ENCODE results near the gene ELP4.

The ELP4 gene

DNA sequence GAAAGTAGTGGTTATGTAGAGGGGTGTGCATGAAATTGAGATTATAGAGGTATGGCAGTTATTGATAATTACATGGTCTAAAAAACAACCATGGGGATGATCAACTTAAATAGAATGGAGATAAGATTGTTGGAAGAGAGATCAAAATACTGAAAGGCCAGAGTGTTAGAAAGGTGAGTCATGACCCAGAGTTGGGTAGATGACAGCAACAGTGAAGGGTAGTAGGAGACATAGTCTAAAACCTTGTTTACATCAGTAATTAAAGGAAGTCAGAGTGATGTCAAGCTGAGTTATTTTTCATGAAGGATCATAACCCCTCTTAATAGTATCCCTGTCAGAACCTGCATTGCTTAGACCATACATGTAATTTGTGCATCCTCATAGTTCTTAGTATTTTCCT, 110.9 kb downstream of the ELP4 start:
- no peaks in the 10 kb centered on the region for H3K4me1 ChIP-seq
- TF ChIP-seq, protein P1, sequence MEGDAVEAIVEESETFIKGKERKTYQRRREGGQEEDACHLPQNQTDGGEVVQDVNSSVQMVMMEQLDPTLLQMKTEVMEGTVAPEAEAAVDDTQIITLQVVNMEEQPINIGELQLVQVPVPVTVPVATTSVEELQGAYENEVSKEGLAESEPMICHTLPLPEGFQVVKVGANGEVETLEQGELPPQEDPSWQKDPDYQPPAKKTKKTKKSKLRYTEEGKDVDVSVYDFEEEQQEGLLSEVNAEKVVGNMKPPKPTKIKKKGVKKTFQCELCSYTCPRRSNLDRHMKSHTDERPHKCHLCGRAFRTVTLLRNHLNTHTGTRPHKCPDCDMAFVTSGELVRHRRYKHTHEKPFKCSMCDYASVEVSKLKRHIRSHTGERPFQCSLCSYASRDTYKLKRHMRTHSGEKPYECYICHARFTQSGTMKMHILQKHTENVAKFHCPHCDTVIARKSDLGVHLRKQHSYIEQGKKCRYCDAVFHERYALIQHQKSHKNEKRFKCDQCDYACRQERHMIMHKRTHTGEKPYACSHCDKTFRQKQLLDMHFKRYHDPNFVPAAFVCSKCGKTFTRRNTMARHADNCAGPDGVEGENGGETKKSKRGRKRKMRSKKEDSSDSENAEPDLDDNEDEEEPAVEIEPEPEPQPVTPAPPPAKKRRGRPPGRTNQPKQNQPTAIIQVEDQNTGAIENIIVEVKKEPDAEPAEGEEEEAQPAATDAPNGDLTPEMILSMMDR (IDR thresholded peaks at IDR 0.05; ENCODE audit: low read depth, low read length), result no peak
- H3K27me3 ChIP-seq, result no peaks in the 10 kb centered on the region
- DNase-seq, result no peak
- no peaks in the 10 kb centered on the region for H3K36me3 ChIP-seq
- H3K9me3 ChIP-seq, result no peaks in the 10 kb centered on the region
- H3K4me3 ChIP-seq (ENCODE audit: low read depth, low read length), result no peak overlapping the region

DNA sequence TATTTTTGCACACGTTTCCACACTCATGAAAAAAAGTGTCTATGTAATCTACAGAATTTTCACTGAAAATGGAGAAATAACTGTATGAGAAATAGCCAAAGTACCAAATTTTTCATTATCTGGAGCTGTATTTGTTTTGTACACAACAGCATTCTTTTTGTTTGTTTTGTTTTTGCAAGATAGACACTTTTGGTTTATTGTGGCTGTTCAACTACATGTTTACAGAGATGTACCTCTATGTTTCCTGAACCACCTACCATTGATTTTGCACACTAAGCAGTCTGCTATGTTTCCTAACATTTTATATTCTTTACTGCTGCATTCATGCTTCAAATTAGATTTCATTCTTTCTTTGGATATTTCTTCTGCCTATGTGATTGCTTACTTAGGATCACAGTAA, 116.3 kb downstream of the ELP4 start:
- H3K4me3 ChIP-seq (ENCODE audit: low read depth, low read length), result no peak overlapping the region
- TF ChIP-seq, protein P1 (IDR thresholded peaks at IDR 0.05; ENCODE audit: low read depth, low read length), result no peak
- DNase-seq, result no peak
- H3K9me3 ChIP-seq, result no peaks in the 10 kb centered on the region
- H3K4me1 ChIP-seq, result no peaks in the 10 kb centered on the region
- H3K36me3 ChIP-seq, result no peaks in the 10 kb centered on the region
- H3K27me3 ChIP-seq, result no peaks in the 10 kb centered on the region

DNA sequence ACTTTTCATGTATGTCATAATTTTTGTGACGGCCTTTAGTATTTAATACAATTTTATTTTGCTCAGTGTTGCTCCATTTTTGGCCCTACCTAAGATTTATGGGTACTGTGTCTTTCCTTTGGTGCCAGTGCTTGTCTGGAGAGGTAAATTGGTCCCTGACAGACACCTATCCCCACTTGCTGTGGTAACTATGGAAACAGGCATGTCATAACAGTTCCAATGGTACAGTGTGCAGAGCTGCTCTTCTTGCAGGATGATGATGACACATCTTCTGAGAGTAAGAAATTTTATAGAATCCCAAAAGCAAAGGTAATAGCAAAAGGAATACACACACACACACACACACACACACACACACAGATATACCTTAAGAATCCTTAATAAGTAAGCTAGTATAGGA, 118.5 kb downstream of the ELP4 start:
- DNase-seq, result no peak
- H3K36me3 ChIP-seq, result no peaks in the 10 kb centered on the region
- H3K4me3 ChIP-seq (ENCODE audit: low read depth, low read length), result no peak overlapping the region
- no peaks in the 10 kb centered on the region for H3K27me3 ChIP-seq
- no peaks in the 10 kb centered on the region for H3K4me1 ChIP-seq
- TF ChIP-seq, protein P1 (IDR thresholded peaks at IDR 0.05; ENCODE audit: low read depth, low read length), result no peak
- no peaks in the 10 kb centered on the region for H3K9me3 ChIP-seq

DNA sequence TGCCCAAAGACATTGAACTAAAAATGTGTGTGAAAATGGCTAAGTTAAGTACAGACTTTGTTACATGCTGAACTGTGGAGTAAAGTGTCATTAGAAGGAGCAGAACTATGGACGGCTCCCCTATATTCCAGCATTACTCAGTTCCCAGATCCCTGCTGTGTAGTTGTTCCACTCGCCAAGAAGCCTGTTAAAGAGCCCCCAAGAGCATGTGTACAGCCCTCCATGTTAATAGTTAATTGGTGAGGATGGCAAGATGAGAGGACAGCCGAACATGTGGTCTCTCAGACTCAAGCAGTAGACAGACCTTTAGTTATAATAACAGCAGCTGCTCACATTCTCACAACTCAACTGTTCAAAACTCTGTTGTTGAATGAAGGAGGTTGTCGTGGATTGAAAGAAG, 127.4 kb downstream of the ELP4 start:
- TF ChIP-seq, protein P1 (IDR thresholded peaks at IDR 0.05; ENCODE audit: low read depth, low read length), result no peak
- Histone ChIP-seq H3K9me3 (no peaks in the 10 kb centered on the region), H3K4me3 (ENCODE audit: low read depth, low read length) (no peak overlapping the region), H3K36me3 (no peaks in the 10 kb centered on the region), H3K27me3 (no peaks in the 10 kb centered on the region), H3K4me1 (no peaks in the 10 kb centered on the region)
- DNase-seq, result no peak

DNA sequence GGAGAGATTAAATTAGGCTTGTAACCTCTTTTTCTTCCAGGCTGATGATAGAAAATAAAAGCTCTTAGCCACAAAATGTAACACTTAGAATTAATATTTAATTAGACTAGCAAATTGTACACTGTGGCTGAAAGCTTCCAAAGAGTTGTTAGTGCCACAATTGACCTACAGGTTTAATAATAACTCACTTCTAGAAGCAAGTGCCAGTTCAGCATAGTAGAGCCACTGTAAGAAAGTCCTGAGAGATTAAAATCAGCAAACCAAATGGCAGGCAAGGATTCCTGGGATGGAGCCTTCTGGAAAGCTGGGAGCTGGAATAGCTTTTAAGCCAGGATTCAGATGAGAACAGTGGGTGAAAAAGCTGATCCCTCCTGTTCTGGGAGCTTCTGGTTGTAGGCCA, 131.0 kb downstream of the ELP4 start:
- H3K4me3 ChIP-seq (ENCODE audit: low read depth, low read length), result no peak overlapping the region
- H3K27me3 ChIP-seq, result no peaks in the 10 kb centered on the region
- H3K4me1 ChIP-seq, result no peaks in the 10 kb centered on the region
- H3K36me3 ChIP-seq, result no peaks in the 10 kb centered on the region
- TF ChIP-seq, protein P1 (IDR thresholded peaks at IDR 0.05; ENCODE audit: low read depth, low read length), result no peak
- H3K9me3 ChIP-seq, result no peaks in the 10 kb centered on the region
- no peak for DNase-seq

DNA sequence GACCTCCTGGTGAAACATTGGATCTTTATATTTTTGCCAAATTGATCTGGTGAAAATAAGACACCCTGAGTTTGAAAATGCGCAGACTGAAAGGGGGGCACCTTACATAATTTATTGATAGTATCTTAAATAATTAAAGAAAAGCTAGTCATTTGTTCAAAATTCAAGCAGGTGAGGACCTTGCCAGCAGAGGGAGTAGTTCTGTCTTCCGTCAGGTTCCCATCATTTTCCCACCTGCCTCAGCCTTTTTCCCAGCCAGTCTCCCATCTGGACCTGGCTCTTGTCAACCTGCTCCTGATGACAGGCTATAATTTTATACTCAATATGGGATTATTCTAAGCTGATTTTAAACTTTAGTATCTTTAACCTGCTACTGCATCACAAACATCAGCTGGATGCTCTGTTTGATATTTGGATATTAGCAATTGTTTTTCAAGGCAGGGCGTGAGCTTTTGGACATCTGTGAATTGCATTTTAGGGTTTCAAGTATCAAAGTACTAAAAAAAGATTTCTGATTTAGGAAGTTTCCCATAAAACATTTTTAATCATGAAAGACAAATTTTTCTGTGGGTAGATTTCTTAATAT, 132.0 kb downstream of the ELP4 start:
- DNase-seq, result peak; percentile 36
- TF ChIP-seq, protein P1 (IDR thresholded peaks at IDR 0.05; ENCODE audit: low read depth, low read length), result peak; percentile 62
- H3K4me1 ChIP-seq, result no peaks in the 10 kb centered on the region
- no peaks in the 10 kb centered on the region for H3K27me3 ChIP-seq
- no peaks in the 10 kb centered on the region for H3K36me3 ChIP-seq
- no peaks in the 10 kb centered on the region for H3K9me3 ChIP-seq
- H3K4me3 ChIP-seq (ENCODE audit: low read depth, low read length), result no peak overlapping the region

Measured in BE2C (cell line).